GM13977 (cell line): Measurements from ENCODE around the gene PTPN7.

Experiments used
- DNase-seq: peaks from one replicate; pipeline ENCODE4 v3.0.0; 2012; ENCODE audit warnings: low spot score
- in situ Hi-C: fragments of 300-500 bp; cut with MboI; formaldehyde crosslinking; loops from one replicate; pipeline ENCODE4 v1.12.0; 2022; ENCODE audit warnings: low sequenced_read_pairs, low pct_unique_long_range_greater_than_20kb, mixed read lengths, inconsistent platforms; ENCODE audit not compliant: unreplicated experiment
- TF ChIP-seq, protein P1 (sequence below): IDR thresholded peaks from 2 replicates; pipeline ENCODE4 v1.5.1; 2012; ENCODE audit warnings: mild to moderate bottlenecking, control low read depth; ENCODE audit not compliant: insufficient read depth; ENCODE audit errors: extremely low read depth, missing control alignments

Gene PTPN7

DNA sequence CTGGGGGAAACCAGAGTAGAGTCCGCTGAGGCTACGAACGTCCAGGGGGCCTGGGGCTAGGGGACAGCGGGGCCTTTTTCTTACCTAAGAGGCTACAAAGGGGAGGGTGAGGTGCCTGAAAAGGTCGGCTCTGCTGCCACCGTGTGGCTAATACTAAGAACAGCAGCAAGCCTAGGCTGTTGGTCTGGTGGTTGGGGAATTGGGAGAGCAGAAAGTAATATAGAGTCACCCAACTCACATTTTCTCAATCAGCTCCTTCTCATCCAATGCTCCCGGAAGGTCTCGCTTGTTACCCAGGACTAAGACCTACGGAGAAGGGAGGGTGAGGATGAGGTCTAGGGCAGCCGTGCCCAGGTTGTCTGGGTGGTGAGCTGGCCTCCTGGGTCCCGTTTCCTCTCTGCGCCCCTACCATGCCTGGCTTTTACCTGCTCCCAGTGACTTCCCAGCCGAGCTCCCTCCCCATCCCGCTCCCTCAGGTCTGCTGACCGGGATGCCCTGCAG lies 25.1 kb downstream of the PTPN7 start:
- TF ChIP-seq, protein P1, sequence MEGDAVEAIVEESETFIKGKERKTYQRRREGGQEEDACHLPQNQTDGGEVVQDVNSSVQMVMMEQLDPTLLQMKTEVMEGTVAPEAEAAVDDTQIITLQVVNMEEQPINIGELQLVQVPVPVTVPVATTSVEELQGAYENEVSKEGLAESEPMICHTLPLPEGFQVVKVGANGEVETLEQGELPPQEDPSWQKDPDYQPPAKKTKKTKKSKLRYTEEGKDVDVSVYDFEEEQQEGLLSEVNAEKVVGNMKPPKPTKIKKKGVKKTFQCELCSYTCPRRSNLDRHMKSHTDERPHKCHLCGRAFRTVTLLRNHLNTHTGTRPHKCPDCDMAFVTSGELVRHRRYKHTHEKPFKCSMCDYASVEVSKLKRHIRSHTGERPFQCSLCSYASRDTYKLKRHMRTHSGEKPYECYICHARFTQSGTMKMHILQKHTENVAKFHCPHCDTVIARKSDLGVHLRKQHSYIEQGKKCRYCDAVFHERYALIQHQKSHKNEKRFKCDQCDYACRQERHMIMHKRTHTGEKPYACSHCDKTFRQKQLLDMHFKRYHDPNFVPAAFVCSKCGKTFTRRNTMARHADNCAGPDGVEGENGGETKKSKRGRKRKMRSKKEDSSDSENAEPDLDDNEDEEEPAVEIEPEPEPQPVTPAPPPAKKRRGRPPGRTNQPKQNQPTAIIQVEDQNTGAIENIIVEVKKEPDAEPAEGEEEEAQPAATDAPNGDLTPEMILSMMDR = peak; percentile 87
- DNase-seq = peak; percentile 93

DNA sequence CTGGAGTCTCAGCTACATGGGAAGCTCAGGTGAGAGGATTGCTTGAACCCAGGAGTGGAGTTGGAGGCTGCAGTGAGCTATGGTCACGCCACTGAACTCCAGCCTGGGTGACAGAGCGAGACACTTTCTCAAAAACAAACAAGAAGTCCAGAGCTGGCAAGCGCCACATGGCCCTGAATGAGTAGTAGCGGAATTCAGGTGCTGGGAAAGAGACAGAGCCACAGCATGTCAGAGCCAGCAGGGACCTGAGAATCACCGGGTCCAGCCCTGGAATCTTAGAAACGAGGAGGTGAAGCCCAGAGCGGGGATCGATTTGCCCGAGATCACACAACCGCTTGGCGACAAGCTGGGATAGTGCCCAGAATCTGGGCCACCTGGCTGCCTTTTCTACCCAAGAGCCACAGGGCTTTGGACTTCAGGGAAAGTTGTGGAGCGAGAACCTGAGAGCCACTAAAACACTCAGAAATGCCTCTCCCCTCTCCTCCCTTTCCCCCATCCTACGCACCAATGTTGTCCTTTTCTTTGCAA lies 25.7 kb downstream of the PTPN7 start:
- TF ChIP-seq, protein P1 = no peak
- in situ Hi-C loops = loop anchor here (10.0 kb wide), 1 partner anchor 240 kb away; no protein-coding TSS in a partner anchor
- DNase-seq = no peak

More for the DNA sequence above, 25.1 kb downstream of the PTPN7 start:
- in situ Hi-C loops = loop anchor here (10.0 kb wide), 1 partner anchor 240 kb away; no protein-coding TSS in a partner anchor

DNA sequence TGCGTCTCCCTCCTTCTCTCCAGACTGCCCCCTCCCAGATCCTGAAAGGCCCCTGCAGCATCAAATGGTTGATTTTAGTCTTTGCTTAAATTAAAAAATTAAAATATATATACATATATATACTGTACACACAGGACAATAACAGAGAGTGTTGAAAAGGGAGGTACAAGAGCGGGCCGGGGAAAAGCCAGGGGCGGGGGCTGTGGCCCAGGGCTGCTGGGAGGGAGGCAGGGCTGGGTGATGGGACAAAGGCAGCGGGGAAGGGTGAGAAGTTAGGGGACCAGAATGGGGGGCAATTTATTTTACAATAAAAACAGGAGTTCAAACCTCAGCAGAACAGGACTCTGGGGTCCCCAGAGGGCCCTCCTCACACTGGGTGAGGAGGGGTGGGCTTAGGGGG lies 26.4 kb downstream of the PTPN7 start:
- DNase-seq = no peak
- TF ChIP-seq, protein P1 = no peak
- in situ Hi-C loops = loop anchor here (10.0 kb wide), 1 partner anchor 239 kb away; no protein-coding TSS in a partner anchor

DNA sequence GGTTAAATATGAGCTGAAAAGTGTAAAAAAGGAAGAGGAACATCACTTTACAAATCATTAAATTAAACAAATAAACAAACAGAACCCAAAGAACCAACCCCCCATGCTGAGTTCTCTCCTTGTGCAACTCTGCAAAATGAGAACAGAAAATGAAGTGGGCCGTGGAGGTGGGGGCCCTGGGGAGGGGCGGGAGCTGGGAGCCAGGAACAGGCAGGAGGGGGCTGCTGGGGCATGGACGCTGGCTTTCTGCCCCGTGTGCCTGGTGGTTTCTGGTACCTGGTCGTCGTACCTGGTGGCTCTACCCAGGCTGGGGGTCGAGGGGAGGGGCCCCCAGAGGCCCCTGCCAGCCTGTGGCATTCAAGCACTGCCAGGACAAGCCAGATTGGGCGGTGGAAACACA lies 26.9 kb downstream of the PTPN7 start:
- in situ Hi-C loops = loop anchor here (10.0 kb wide), 1 partner anchor 239 kb away; no protein-coding TSS in a partner anchor
- no peak for DNase-seq
- TF ChIP-seq, protein P1 = no peak

DNA sequence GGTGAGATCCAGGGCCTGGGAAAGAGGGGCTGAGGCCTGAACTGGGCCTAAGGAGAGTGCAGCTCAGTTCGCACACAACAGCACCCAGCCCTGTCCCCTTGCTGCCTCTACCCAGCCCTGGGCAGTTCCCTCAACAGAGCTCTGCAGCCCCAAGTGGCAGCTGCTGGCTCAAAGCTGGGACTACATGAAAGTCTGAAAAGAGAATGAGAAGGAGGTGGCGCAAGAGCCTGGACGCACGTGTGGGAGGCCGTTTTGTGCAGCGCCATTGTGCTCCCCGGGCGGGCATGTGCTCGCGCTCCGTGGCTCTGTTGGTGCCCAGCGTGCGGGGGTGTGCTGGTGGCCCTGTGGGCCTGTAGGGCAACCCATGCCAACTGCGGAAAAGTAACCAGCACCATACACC lies 27.4 kb downstream of the PTPN7 start:
- TF ChIP-seq, protein P1 = no peak
- DNase-seq = no peak
- in situ Hi-C loops = loop anchor here (10.0 kb wide), 1 partner anchor 238 kb away; no protein-coding TSS in a partner anchor

DNA sequence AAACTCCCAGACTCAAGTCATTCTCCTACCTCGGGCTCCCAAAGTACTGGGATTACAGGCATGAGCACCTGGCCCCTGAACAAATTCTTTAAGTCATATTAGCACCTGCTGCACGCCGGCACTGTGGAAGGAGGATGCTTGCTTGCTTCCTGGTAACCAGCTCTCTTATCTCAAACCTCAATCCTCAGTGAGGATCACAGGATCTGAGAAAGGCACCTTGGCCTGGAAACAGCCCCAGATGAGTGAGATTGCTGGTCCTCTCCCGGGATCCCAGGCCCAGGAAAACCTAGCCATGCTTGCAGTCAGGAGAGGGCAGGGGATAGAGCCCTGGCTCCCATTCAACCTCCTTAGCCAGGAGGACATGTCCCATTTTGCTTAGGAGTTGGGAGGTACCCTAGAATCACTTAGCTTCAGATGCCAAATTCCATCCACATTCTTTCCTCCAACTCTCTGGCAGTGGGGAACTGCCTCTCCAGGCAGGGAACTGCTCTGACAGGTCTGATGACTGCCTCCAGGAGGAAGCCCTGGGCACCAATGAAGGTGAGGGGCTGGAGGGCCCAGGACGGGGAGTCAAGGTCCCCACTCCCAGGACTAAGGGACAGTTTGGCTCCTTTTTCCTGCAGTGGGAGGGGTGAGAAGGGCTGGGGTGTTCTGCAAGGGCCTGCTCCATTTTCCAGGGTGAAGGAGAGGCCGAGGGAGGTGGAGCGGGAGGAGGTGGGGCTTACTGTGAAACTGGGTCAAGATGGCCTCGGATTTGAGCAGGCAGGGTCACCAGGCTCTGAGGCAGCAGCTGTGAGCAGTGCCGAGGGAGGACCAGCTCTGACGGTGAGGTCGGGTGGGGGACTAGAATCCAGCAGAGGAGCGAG lies 28.2 kb downstream of the PTPN7 start:
- TF ChIP-seq, protein P1 = no peak
- in situ Hi-C loops = loop anchor here (10.0 kb wide), 1 partner anchor 237 kb away; no protein-coding TSS in a partner anchor
- no peak for DNase-seq
